GM18951 (cell line): ENCODE measurements around the gene ZFHX3.

ENCODE experiments used
- POLR2A ChIP-seq: IDR thresholded peaks from 4 replicates; pipeline ENCODE4 v1.6.1; 2011; ENCODE audit warnings: mild to moderate bottlenecking; ENCODE audit not compliant: insufficient read length, insufficient read depth; ENCODE audit errors: extremely low read depth
- in situ Hi-C: fragments of 300-500 bp; cut with MboI; formaldehyde crosslinking; loops from one replicate; pipeline ENCODE4 v1.12.0; 2022; ENCODE audit warnings: low sequenced_read_pairs, mixed read lengths, inconsistent platforms; ENCODE audit not compliant: unreplicated experiment

The ZFHX3 gene

GRCh38 chr16:72923757-72924156 is 124.2 kb downstream of the ZFHX3 start:
- no peak for TF ChIP-seq POLR2A
- in situ Hi-C loops: no loop called here

GRCh38 chr16:72922714-72923113 is 125.2 kb downstream of the ZFHX3 start:
- TF ChIP-seq POLR2A: no peak

GRCh38 chr16:72921620-72922019 is 126.3 kb downstream of the ZFHX3 start:
- in situ Hi-C loops: no loop called here
- TF ChIP-seq POLR2A: no peak

More at GRCh38 chr16:72922714-72923113, 125.2 kb downstream of the ZFHX3 start:
- in situ Hi-C loops: no loop called here

GRCh38 chr16:72921106-72921505 is 126.8 kb downstream of the ZFHX3 start:
- in situ Hi-C loops: no loop called here
- no peak for TF ChIP-seq POLR2A

GRCh38 chr16:72917051-72917450 is 130.9 kb downstream of the ZFHX3 start:
- TF ChIP-seq POLR2A: no peak
- in situ Hi-C loops: no loop called here

GRCh38 chr16:72915331-72915730 is 132.6 kb downstream of the ZFHX3 start:
- in situ Hi-C loops: no loop called here

GRCh38 chr16:72913551-72913950 is 134.4 kb downstream of the ZFHX3 start:
- TF ChIP-seq POLR2A: no peak
- in situ Hi-C loops: no loop called here

More at GRCh38 chr16:72915331-72915730, 132.6 kb downstream of the ZFHX3 start:
- no peak for TF ChIP-seq POLR2A

GRCh38 chr16:72911971-72912370 is 136.0 kb downstream of the ZFHX3 start:
- in situ Hi-C loops: no loop called here

GRCh38 chr16:72910875-72911274 is 137.1 kb downstream of the ZFHX3 start:
- in situ Hi-C loops: no loop called here
- TF ChIP-seq POLR2A: no peak

More at GRCh38 chr16:72911971-72912370, 136.0 kb downstream of the ZFHX3 start:
- TF ChIP-seq POLR2A: no peak

- in situ Hi-C loops: no loop called here
- TF ChIP-seq POLR2A: no peak
Measured at GRCh38 chr16:72910381-72910780, 137.5 kb downstream of the ZFHX3 start.

- TF ChIP-seq POLR2A: no peak
- in situ Hi-C loops: no loop called here
Measured at GRCh38 chr16:72909196-72909595, 138.7 kb downstream of the ZFHX3 start.

- TF ChIP-seq POLR2A: no peak
- in situ Hi-C loops: no loop called here
Measured at GRCh38 chr16:72908362-72909167, 139.4 kb downstream of the ZFHX3 start.

- TF ChIP-seq POLR2A: no peak
- in situ Hi-C loops: no loop called here
Measured at GRCh38 chr16:72905581-72905980, 142.3 kb downstream of the ZFHX3 start.

- TF ChIP-seq POLR2A: no peak
- in situ Hi-C loops: no loop called here
Measured at GRCh38 chr16:72903176-72903575, 144.8 kb downstream of the ZFHX3 start.
